ENCODE results near the gene ONECUT3.
"Not testable (repeated sequence)": the region's sequence is repeated elsewhere in the genome, so short reads cannot be mapped to it uniquely, and the experiment has no call there.

The ONECUT3 gene

DNA sequence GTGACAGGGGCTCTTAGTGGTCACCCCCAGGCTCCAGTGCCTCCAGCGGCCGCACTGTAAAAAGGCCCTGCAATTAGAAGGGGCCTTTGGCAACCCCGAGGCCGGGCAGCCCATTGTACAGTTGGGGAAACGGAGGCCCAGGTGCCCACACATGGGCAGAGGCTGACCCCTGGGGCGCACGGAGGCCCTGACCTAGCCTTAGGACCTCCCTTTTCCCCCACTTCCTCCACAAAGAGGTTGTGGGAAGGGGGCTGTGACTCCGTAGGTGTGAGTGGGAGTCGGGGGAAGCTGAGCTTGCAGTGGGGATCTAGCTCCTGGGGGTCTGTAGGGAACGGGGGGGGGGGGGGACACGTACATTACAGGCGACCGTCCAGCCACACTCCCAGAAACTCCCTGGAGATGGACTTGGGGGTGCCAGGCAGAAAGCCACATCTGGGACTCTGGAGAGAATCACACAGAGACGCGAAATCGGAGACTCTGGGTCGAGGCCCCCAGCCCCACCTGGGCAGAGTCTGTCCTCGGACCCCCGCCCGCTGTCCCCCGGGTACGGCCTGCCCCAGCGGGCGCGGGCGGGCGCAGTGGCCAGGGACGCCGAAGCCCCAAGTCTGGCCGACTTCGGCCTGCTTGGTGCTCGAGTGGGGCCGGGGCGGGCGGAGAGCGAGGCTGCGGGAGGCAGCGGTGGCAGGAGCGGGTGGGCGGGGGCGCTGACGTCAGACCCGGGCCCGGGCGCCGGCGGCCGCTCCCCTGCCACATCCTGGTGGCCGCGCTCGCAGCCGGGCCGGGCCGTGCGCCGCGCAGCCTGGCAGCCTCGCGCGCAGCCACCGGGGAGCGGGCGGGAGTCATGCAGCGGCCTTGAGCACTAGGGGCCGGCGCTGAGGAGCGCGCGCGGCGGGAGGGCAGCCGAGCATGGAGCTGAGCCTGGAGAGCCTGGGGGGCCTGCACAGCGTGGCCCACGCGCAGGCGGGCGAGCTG lies at the start of gene ONECUT3:
Gene ONECUT3 (plus strand): TSS at position 750 of the 972 bp plus-strand sequence. CDS start 157 bp downstream, at position 907.
- no peak for DNase-seq (ENCODE audit: extremely low read depth in 1 of 2, low read depth in 1 of 2)

DNA sequence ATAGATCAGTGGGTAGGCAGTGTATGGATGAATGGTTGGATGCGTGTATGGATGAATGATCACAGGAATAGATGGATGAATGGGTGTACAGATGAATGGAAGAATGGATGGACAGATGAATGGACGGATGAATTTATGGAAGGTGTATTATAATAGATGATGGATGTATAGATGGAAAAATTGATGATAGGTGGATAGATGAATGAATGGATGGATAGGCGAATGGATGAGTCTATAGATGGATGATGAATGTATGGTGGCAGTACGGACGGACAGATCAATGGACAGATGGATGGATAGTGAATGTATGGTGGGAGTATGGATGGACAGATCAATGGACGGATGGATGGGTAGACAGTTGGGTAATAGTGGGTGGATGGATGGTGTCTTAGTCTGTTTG lies 49.0 kb upstream of the ONECUT3 start:
- DNase-seq (ENCODE audit: extremely low read depth in 1 of 2, low read depth in 1 of 2), result no peak

DNA sequence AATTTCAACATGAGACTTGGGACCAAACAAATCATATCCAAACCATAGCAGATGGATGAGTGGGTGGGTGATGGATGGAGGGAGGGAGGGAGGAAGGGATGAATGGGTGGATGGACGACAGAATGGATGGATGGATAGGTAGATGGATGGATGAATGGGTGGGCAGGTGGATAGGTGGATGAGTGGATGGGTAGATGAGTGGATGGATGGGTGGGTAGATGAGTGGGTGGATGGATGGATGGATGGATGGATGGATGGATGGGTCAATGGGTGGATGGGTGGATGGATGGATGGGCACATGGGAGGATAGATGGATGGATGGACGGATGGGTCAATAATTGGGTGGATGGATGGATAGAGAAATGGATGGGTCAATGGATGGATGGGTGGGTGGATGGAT lies 47.9 kb upstream of the ONECUT3 start:
- no peak for DNase-seq (ENCODE audit: extremely low read depth in 1 of 2, low read depth in 1 of 2)

GRCh38 chr19:1706646-1707045 lies 46.7 kb upstream of the ONECUT3 start:
- not testable (repeated sequence) for DNase-seq (ENCODE audit: extremely low read depth in 1 of 2, low read depth in 1 of 2)

DNA sequence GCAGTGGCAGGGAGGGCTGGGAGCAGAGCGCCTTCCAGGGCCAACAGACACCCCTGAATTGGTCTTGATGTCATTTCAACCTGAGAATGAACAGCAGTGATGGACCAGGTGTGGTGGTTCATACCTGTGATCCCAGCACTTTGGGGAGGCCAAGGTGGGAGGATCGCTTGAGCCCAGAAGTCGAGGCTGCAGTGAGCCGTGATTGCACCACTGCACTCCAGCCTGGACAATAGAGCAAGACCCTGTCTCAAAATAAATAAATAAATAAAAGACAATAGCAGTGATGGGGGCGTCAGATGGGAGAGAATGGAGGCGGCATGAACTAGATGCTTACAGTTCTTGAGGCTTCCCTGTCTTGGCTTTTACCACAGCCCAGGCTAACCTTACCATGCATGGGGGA lies 46.1 kb upstream of the ONECUT3 start:
- DNase-seq (ENCODE audit: extremely low read depth in 1 of 2, low read depth in 1 of 2), result no peak

DNA sequence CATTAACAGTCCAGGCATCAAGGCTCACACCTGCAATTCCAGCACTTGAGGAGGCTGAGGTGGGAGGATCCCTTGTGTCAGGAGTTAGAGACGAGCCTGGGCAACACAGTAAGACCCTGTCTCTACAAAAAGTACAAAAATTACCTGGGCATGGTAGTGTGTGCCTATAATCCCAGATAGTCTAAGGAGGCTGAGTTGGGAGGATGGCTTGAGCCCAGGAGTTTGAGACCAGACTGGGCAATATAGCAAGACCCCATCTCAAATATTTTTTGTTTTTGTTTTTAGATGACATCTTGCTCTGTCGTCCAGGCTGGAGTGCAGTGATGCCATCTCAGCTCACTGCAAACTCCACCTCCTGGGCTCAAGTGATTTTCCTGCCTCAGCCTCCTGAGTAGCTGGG lies 40.1 kb upstream of the ONECUT3 start:
- DNase-seq (ENCODE audit: extremely low read depth in 1 of 2, low read depth in 1 of 2), result no peak

DNA sequence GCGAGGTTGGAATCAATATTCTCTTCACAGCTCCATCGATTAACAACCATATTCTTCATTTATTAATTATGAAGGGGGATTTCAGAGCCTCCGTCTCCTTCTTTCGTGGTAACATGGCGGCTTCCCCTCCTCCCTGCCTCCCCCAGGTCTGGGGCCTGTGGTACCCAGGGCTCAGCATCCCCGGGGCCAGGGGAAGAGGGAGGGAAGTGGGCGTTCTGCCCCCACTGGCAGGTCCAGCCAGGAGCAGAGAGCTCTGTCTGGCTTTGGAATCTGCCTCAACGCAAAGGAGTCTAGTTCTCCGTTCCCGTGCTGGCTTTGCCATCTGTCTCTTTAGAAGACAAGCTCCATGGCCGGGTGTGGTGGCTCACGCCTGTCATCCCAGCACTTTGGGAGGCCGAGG lies 37.8 kb upstream of the ONECUT3 start:
- no peak for DNase-seq (ENCODE audit: extremely low read depth in 1 of 2, low read depth in 1 of 2)

DNA sequence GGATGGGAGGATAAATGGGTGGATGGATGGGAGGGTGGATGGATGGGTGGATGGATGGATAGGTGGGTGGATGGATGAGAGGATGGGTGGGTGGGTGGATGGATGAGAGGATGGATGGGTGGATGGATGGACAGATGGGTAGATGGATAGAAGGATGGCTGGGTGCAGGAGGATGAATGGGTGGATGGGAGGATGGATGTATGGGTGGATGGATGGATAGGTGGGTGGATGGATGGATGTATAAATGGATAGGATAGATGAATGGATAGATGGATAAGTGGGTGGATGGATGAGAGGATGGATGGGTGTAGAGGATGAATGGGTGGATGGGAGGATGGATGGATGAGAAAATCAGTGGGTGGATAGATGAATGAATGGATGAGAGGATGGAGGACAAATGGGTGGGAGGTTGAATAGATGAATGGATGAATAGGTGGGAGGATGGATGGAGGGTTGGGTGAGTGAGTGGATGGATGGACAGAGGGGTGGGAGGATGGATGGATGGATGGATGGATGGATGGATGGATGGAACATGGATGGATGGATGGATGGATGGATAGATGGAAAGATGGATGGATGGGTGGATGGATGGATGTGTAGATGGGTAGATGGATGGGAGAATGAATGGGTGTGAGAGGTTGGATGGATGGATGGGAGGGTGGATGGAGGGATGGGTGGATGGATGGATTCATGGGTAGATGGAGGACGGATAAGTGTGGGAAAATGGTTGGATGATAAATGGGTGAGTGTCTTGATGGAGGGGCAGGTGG lies 35.9 kb upstream of the ONECUT3 start:
- no peak for DNase-seq (ENCODE audit: extremely low read depth in 1 of 2, low read depth in 1 of 2)

- no peak for DNase-seq (ENCODE audit: extremely low read depth in 1 of 2, low read depth in 1 of 2)
Observed at GRCh38 chr19:1717970-1718264, 35.4 kb upstream of the ONECUT3 start.

- DNase-seq (ENCODE audit: extremely low read depth in 1 of 2, low read depth in 1 of 2), result no peak
Observed at GRCh38 chr19:1718420-1719291, 34.6 kb upstream of the ONECUT3 start.

GRCh38 chr19:1719519-1719918 lies 33.8 kb upstream of the ONECUT3 start:
- no peak for DNase-seq (ENCODE audit: extremely low read depth in 1 of 2, low read depth in 1 of 2)

- DNase-seq (ENCODE audit: extremely low read depth in 1 of 2, low read depth in 1 of 2), result no peak
Observed at GRCh38 chr19:1720237-1720636, 33.1 kb upstream of the ONECUT3 start.

- no peak for DNase-seq (ENCODE audit: extremely low read depth in 1 of 2, low read depth in 1 of 2)
Observed at GRCh38 chr19:1725100-1726064, 27.9 kb upstream of the ONECUT3 start.

DNA sequence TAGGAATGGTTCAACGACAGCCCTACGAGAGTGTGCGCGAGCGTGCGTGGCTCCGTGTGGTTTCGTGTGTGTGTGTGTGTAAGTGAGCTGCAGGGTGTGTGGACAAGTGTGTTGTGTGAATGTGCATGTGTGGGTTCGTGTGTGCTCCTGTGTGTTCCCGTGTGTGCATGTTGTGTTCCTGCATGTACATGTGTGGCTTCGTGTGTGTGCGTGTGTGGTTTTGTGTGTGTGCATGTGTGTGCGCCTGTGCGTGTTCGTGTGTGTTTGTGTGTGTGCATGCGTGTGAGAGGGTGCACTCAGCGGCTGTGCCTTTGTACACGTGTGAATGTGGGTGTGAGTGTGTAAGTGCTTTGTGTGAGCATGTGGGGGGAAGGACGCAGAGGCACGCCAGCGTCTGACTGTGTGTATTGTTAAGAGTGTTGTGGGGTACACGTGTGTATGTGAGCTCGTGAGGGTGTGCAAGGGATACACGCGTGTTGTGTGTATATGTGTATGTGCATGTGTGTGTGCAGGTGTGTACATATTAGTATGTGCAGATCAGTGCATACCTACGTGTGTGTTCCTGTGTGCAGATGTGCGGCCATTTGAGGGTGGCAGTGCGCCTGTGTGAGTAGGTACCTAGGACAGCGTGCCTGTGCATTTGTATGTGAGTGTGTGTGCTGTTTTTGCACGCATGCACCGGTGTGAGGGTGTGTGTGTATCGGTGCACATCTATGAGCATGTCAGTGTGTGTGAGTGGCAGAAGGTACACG lies 24.3 kb upstream of the ONECUT3 start:
- DNase-seq (ENCODE audit: extremely low read depth in 1 of 2, low read depth in 1 of 2), result no peak

DNA sequence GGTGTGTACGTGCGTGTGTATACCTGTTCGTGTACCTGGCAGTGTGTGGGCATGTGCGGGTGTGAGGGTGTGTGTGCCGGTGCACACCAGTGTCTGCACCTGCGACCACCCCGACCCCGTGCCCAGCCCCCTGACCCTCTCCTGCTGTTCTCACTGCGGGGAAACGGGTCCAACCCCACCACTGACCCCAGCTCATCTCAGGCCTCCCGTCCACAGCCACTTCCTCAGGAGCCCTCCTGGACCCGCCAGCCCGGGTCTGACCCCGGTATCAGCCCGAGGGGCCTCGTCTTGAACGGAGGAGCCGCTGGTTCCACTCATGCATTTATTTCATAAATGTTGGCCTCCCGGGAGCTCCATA lies 23.8 kb upstream of the ONECUT3 start:
- DNase-seq (ENCODE audit: extremely low read depth in 1 of 2, low read depth in 1 of 2), result no peak

GRCh38 chr19:1730157-1730556 lies 23.1 kb upstream of the ONECUT3 start:
- DNase-seq (ENCODE audit: extremely low read depth in 1 of 2, low read depth in 1 of 2), result no peak

DNA sequence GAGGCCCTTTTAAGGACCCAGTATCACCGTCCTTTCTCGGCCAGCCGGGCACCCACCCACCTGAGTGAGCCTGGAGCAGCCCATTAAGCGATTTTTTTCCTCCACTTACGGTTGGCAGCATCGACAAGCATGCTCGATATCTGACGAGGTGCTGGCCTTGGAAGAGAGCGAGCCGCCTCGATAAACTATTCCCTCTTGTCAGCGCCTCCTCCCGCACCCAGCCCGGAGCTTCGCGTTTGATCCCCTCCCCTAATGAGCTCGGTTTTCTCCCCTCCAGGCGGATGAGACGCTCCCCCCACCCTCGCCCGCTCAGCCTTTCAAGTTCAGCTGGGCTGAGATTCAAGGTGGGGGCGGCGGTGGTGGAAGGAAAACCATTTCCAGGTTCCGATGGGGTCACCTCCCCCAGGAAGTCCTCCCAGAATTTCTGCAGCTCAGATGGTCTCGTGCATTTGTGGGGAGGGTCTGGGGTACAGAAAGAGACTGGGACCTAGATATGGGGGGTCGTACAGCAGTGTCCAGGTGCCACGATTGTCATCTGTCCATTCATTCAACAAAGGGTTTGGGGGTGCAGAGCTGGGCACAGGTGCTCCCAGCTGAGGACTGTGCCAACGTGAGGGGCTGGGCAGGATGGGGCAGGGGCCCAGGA lies 18.9 kb upstream of the ONECUT3 start:
- no peak for DNase-seq (ENCODE audit: extremely low read depth in 1 of 2, low read depth in 1 of 2)

- DNase-seq (ENCODE audit: extremely low read depth in 1 of 2, low read depth in 1 of 2), result no peak
Observed at GRCh38 chr19:1736280-1736679, 17.0 kb upstream of the ONECUT3 start.

GRCh38 chr19:1736927-1737326 lies 16.4 kb upstream of the ONECUT3 start:
- DNase-seq (ENCODE audit: extremely low read depth in 1 of 2, low read depth in 1 of 2), result no peak

Measured in activated CD8-positive, alpha-beta memory T cell treated with anti-CD3 and anti-CD28 coated beads for 1 hour (primary cell).